ENCODE data around the gene UNC13D. TPM values are rescaled to one million over a fixed set of nuclear protein-coding genes. Genes with fewer than 3 reads are reported as not detected.
"Not testable (repeated sequence)": the region's sequence is repeated elsewhere in the genome, so short reads cannot be mapped to it uniquely, and the experiment has no call there.

UNC13D gene
- total RNA-seq, 1 donor from 2014 or later, result 6.8 TPM

- H3K27ac Mint-ChIP-seq, result no peak overlapping the region
- H3K4me1 Mint-ChIP-seq, result peaks cover 6% of the 10 kb centered on the region
- H3K27me3 Mint-ChIP-seq (ENCODE audit: low read depth), result no peaks in the 10 kb centered on the region
- H3K9me3 Mint-ChIP-seq, result no peaks in the 10 kb centered on the region
- no peak overlapping the region for H3K4me3 Mint-ChIP-seq
- no peak for TF ChIP-seq CTCF (IDR thresholded peaks at IDR 0.05; ENCODE audit: unreplicated experiment)
- DNase-seq (ENCODE audit: low spot score in 2 of 2, unreplicated experiment in 2 of 2), result no peak
- peaks cover 8% of the 10 kb centered on the region for H3K36me3 Mint-ChIP-seq
Measured at GRCh38 chr17:75813081-75814020, 30.9 kb downstream of the UNC13D start.

DNA sequence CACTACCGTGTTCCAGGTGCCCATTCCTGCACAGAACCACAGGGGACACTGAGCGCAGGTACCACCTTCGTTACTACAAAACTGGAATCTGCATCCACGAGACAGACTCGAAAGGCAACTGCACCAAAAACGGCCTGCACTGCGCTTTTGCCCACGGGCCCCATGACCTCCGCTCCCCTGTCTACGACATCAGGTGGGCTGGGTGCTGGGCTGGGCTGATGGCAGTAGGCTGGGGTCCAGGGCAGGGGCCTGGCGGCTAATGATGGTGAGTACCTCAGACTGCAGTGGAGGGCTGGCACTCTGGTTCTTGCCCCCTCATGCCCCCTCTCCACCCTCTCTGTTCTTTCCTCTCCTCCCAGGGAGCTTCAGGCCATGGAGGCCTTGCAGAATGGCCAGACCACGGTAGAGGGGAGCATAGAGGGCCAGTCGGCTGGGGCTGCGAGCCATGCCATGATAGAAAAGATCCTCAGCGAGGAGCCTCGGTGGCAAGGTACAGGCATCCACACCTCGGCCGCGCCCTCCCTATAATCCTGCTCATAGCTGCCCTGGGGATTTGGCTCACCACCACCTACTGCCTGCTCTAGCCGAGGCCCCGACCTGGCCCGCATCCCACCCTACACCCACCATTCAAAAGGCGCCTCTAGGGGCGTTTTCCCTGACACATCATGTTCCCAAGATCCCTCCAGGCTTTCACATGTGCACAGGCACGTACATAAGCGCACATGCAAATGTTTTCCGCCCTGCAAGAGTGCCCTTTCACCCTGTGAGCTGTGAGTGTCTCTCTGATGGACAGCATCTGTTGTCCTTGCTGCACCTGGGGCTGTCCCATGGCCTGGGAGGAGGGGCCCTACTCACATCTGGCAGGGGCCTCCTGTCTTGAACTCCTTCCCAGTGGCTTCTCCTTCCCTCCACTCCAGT lies 31.8 kb downstream of the UNC13D start:
- no peak for DNase-seq (ENCODE audit: low spot score in 2 of 2, unreplicated experiment in 2 of 2)
- H3K27ac Mint-ChIP-seq, result no peak overlapping the region
- H3K36me3 Mint-ChIP-seq, result peaks cover 7% of the 10 kb centered on the region
- H3K9me3 Mint-ChIP-seq, result no peaks in the 10 kb centered on the region
- TF ChIP-seq CTCF (IDR thresholded peaks at IDR 0.05; ENCODE audit: unreplicated experiment), result no peak
- H3K27me3 Mint-ChIP-seq (ENCODE audit: low read depth), result no peaks in the 10 kb centered on the region
- peaks cover 6% of the 10 kb centered on the region for H3K4me1 Mint-ChIP-seq
- H3K4me3 Mint-ChIP-seq, result no peak overlapping the region

GRCh38 chr17:75811174-75811573 lies 33.0 kb downstream of the UNC13D start:
- Mint-ChIP-seq H3K36me3 (peaks cover 7% of the 10 kb centered on the region), H3K4me3 (no peak overlapping the region), H3K27me3 (ENCODE audit: low read depth) (no peaks in the 10 kb centered on the region), H3K4me1 (peaks cover 6% of the 10 kb centered on the region), H3K9me3 (no peaks in the 10 kb centered on the region), H3K27ac (no peak overlapping the region)
- DNase-seq (ENCODE audit: low spot score in 2 of 2, unreplicated experiment in 2 of 2), result no peak
- no peak for TF ChIP-seq CTCF (IDR thresholded peaks at IDR 0.05; ENCODE audit: unreplicated experiment)

DNA sequence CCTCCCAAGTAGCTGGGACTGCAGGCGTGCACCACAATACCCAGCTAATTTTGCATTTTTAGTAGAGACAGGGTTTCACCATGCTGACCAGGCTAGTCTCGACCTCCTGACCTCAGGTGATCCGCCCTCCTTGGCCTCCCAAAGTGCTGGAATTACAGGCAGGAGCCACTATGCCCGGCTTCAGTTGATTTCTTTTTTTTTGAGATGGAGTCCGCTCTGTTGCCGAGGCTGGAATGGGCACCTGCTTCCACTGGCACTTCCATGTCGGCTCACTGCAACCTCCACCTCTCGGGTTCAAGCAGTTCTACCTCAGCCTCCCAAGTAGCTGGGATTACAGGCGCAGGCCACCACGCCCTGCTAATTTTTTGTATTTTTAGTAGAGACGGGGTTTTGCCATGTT lies 33.4 kb downstream of the UNC13D start:
- H3K4me3 Mint-ChIP-seq; H3K9me3 Mint-ChIP-seq; H3K36me3 Mint-ChIP-seq; H3K4me1 Mint-ChIP-seq; DNase-seq (ENCODE audit: low spot score in 2 of 2, unreplicated experiment in 2 of 2); H3K27me3 Mint-ChIP-seq (ENCODE audit: low read depth); H3K27ac Mint-ChIP-seq: not testable (repeated sequence)

DNA sequence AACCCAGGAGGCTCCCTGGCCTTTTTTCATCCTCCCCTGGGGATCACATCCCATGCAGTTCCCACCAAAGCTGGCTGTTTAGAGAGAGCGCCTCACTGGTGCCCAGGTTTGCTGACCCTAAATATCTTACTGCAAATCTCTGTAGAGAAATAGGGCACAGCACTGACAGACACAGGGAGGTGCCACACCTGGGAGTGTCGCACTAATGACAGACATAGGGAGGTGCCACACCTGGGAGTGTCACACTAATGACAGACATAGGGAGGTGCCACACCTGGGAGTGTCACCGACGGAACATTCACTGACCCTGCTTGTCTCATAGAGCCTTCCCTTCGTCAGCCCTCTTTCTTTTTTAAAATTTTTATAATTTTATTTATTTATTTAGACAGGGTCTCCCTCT lies 34.0 kb downstream of the UNC13D start:
- Mint-ChIP-seq H3K27ac (no peak overlapping the region), H3K4me3 (no peak overlapping the region), H3K36me3 (peaks cover 7% of the 10 kb centered on the region), H3K4me1 (peaks cover 6% of the 10 kb centered on the region), H3K9me3 (no peaks in the 10 kb centered on the region), H3K27me3 (ENCODE audit: low read depth) (no peaks in the 10 kb centered on the region)
- TF ChIP-seq CTCF (IDR thresholded peaks at IDR 0.05; ENCODE audit: unreplicated experiment), result no peak
- DNase-seq (ENCODE audit: low spot score in 2 of 2, unreplicated experiment in 2 of 2), result no peak
